ENCODE measurements around the gene FBXL15. TPM values are rescaled to one million over a fixed set of nuclear protein-coding genes. Genes with fewer than 3 reads are reported as not detected.
A peak's percentile ranks its signal among the peaks of the same experiment; 100 is the strongest.

FBXL15 gene
- total and polyA plus RNA-seq, 9 of the 15 experiments (the other 6 are each of a cell fraction or from before 2014, with no cell fraction given) = 0.08 to 25.9 (median 3.5) TPM

DNA sequence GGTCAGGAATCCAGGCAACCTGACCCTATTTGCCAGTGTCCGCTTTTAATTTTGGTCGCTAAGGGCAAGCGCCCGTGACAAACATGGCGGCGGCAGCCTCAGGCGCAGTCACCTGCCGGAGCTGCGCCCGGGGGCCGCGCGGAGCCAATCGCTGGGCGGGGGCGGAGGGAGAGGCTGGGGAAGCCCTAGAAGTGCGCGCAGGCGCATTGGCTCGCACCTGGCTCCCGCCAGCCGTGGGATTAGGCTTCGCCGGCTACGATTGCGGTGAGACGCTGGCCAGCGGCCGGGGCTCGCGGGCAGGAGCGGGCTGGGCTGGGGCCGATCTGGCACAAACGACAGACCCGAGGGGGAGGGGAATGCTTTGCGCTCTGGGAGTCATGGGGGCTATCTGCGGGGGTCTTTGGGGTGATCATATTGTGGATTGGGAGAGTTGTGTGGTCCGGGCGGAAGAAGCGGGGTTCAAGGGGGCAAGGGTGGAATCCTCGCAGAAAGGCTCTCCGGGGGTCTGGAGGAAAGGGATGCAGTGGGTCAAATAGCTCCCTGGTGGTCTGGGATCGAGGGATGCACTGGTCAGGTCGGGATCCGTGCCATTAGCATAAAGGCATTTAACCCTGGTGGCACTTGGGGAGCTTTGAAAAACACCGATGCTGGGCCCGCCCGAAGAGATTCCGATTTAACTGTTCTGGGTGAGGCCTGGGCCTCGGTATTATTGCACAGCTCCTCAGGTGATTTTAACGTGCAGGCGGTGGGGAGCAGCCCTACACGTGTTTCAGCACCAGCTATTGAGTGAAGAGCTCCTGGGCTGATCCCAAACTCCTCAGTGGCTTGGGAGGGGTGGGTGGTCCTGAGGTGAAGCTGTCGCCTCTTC is 40.8 kb downstream of the FBXL15 start (continued):
- TF ChIP-seq ZBTB11 (CRISPR knock-in tag; IDR thresholded peaks at IDR 0.05) (no peak), ZNF184 (CRISPR knock-in tag; IDR thresholded peaks at IDR 0.05) (no peak), ELF1 (tag; IDR thresholded peaks at IDR 0.05) (0 out of 2 replicates have a peak, but pooled peaks have one; percentile 19), FIP1L1 (IDR thresholded peaks at IDR 0.05; ENCODE audit: low read depth, low read length, poor library complexity, severe bottlenecking) (no peak), ZBTB12 (CRISPR knock-in tag; IDR thresholded peaks at IDR 0.05) (0 out of 2 replicates have a peak, but pooled peaks have one; percentile 15), ZNF311 (CRISPR knock-in tag; IDR thresholded peaks at IDR 0.05) (no peak), ZNF75A (CRISPR knock-in tag; IDR thresholded peaks at IDR 0.05) (no peak), KDM5B (IDR thresholded peaks at IDR 0.05; ENCODE audit: insufficient replicate concordance, low read depth, low read length) (peak; percentile 37), ZKSCAN1 (IDR thresholded peaks at IDR 0.05; ENCODE audit: low read depth, low read length) (no peak), SIX5 (IDR thresholded peaks at IDR 0.05; ENCODE audit: borderline replicate concordance in 1 of 2, insufficient read depth in 1 of 2, low read depth in 1 of 2, low read length in 2 of 2) (peak; percentile 50 to 68; a peak in 2 of 4 replicates), ZNF431 (CRISPR knock-in tag; IDR thresholded peaks at IDR 0.05) (no peak)
- TF ChIP-seq, protein P1, sequence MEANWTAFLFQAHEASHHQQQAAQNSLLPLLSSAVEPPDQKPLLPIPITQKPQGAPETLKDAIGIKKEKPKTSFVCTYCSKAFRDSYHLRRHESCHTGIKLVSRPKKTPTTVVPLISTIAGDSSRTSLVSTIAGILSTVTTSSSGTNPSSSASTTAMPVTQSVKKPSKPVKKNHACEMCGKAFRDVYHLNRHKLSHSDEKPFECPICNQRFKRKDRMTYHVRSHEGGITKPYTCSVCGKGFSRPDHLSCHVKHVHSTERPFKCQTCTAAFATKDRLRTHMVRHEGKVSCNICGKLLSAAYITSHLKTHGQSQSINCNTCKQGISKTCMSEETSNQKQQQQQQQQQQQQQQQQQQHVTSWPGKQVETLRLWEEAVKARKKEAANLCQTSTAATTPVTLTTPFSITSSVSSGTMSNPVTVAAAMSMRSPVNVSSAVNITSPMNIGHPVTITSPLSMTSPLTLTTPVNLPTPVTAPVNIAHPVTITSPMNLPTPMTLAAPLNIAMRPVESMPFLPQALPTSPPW (CRISPR knock-in tag; IDR thresholded peaks at IDR 0.05) = peak; percentile 89
- TF ChIP-seq, protein P2, sequence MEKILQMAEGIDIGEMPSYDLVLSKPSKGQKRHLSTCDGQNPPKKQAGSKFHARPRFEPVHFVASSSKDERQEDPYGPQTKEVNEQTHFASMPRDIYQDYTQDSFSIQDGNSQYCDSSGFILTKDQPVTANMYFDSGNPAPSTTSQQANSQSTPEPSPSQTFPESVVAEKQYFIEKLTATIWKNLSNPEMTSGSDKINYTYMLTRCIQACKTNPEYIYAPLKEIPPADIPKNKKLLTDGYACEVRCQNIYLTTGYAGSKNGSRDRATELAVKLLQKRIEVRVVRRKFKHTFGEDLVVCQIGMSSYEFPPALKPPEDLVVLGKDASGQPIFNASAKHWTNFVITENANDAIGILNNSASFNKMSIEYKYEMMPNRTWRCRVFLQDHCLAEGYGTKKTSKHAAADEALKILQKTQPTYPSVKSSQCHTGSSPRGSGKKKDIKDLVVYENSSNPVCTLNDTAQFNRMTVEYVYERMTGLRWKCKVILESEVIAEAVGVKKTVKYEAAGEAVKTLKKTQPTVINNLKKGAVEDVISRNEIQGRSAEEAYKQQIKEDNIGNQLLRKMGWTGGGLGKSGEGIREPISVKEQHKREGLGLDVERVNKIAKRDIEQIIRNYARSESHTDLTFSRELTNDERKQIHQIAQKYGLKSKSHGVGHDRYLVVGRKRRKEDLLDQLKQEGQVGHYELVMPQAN (IDR thresholded peaks at IDR 0.05; ENCODE audit: borderline replicate concordance) = 0 out of 2 replicates have a peak, but pooled peaks have one; percentile 48
- TF ChIP-seq, protein P3, sequence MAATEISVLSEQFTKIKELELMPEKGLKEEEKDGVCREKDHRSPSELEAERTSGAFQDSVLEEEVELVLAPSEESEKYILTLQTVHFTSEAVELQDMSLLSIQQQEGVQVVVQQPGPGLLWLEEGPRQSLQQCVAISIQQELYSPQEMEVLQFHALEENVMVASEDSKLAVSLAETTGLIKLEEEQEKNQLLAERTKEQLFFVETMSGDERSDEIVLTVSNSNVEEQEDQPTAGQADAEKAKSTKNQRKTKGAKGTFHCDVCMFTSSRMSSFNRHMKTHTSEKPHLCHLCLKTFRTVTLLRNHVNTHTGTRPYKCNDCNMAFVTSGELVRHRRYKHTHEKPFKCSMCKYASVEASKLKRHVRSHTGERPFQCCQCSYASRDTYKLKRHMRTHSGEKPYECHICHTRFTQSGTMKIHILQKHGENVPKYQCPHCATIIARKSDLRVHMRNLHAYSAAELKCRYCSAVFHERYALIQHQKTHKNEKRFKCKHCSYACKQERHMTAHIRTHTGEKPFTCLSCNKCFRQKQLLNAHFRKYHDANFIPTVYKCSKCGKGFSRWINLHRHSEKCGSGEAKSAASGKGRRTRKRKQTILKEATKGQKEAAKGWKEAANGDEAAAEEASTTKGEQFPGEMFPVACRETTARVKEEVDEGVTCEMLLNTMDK (IDR thresholded peaks at IDR 0.05; ENCODE audit: borderline replicate concordance, insufficient read depth, low read depth, low read length, poor library complexity, severe bottlenecking) = no peak
